NCI-H2107 treated with DMSO at 0.1 percent for 48 hours (cell line): ENCODE results near the gene S100A6.
A peak's percentile ranks its signal among the peaks of the same experiment; 100 is the strongest.

Experiments used
- DNase-seq: peaks from one replicate; lab custom pipeline; 2025; ENCODE audit not compliant: unreplicated experiment; lab: John Stamatoyannopoulos, UW

S100A6 gene

GRCh38 chr1:153545067-153546055 lies 9.6 kb upstream of the S100A6 start, which contains the start of gene S100A4:
S100A4 (minus strand) TSS chr1:153545806; CDS start chr1:153544794, 1,012 bp downstream.
- DNase-seq = peak; percentile 95

DNA sequence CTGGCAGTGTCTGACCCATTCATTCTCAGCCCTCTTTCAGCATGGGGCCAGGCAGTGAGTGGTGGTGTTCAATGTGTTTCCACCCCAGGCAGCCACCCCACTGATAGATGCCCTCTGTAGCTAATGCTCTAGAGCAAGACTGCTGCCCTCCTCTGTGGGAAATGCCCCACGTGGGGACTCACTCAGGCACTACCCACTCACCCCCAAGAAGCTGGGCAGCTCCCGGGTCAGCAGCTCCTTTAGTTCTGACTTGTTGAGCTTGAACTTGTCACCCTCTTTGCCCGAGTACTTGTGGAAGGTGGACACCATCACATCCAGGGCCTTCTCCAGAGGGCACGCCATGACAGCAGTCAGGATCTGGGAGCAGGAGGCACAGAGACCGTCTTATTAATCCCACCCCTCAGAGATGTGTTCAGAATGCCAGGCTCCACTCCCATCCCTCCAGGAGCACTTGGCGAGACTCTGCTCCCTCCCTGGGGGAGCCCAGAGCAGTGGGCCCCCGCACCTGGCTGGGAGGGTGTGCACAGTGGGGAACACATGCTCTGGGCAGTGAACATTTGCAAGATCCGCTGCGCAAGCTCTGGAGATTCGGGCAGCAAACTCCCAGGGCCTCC lies 8.8 kb upstream of the S100A6 start:
- DNase-seq = no peak

DNA sequence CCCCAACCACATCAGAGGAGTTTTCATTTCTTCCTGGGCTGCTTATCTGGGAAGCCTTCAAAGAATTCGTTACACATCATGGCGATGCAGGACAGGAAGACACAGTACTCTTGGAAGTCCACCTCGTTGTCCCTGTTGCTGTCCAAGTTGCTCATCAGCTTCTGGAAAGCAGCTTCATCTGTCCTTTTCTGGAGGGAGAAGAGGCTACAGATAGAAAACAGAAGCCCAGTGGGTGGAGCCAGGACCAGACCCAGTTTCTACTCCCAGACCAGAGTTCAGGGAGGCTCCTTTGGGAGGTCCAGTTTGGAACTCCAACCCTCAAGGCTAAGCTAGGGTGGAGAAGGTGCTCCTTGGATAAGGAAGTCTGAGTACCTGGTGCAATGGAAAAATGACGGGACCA lies 7.9 kb upstream of the S100A6 start:
- no peak for DNase-seq

GRCh38 chr1:153542956-153543711 lies 7.3 kb upstream of the S100A6 start:
- no peak for DNase-seq

DNA sequence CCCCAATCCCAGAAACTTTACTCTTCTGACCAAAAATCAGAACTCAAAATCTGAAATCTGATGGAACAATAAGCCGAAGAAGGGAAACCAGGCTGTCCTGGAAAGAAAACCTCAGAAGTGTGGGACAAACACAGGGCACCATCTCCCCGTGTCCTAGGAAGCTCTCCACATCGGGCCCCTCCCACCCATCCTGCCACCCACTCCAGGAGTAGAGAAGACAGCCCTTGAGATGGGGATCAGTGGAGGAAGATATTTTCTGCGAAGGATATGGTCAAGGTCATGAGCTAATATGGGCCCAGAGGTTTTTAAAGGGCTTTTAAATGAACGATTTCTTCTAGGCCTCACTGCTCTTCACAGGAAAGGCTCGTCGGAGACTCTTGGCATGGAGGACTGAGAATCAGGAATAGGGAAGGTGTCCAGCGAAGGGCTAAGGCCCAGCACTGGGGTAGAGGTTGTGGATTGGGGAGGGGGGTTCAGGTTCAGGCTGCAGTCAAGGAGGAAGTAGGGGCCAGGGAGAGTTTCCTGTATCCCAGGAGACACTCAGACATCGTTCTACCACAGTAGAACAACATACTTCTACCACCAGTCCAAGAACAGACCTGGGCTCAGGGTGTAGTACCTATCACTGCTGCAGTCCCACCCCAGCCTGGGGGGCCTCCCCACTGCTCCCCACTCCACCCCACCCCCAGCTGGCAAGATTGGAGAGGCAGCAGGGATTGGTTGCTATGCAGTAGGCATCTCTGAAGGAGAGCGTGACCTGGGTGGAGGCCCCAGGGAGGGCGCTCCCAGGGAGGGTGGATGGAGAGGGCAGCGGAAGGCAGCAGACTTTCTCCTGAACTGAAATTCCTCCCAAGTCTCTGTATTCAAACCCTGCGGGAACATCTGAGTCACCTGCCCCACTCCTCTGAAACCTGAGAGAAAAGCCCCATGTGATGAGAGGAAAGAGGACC lies 6.1 kb upstream of the S100A6 start:
- DNase-seq = no peak

DNA sequence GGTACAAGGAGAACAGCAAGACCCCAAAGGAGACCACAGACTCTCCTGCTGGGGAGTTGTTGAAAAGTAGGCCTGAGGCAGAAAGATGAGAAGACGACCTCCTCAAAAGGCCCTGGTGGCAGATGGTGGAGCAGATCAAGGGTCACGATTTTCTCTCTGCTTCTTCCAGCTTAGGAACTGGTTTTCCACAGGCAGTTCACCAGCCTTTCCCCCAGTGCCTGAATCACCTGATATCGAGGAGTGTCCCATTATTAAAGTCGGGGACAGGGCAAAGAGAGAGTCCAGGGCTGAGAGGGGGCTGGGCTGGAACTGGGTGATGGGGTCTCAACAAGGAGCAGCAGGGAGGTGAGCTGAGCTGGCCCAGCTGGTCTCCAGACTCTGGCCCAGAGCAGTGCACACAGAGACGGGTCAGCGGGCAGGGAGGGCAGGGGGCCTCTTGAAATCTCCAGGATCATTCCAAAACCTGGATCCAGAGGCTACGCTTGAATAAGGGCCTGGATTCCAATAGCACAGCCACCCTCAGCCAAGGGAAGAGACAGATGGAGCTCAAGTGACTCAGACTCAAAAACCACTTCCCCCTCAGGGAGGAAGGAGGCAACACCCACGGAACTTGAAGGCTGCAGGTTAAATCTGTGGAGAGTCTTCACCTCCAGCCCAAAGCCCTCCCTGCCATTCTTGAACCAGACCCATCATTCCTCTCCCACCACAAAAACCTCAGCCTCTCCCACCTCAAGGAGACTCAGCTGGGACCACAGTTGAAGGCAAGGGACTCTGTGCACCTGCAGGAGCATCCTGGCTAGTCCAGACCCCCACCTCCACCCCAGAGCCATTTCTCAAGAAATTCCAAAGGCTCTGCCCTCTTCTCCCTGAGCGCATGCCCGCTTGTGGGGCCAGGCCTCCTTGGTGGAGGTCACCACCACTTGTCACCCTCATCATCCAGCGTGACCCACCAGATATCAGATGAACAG lies 4.9 kb upstream of the S100A6 start, which contains the start of gene S100A5:
S100A5 (minus strand) TSS at position 541 of the 968 bp plus-strand sequence. CDS start 743 bp downstream, outside the sequence.
- no peak for DNase-seq

- no peak for DNase-seq
Observed at GRCh38 chr1:153539395-153540093, 3.8 kb upstream of the S100A6 start.

GRCh38 chr1:153538315-153538821 lies 2.6 kb upstream of the S100A6 start:
- peak; percentile 84 for DNase-seq

DNA sequence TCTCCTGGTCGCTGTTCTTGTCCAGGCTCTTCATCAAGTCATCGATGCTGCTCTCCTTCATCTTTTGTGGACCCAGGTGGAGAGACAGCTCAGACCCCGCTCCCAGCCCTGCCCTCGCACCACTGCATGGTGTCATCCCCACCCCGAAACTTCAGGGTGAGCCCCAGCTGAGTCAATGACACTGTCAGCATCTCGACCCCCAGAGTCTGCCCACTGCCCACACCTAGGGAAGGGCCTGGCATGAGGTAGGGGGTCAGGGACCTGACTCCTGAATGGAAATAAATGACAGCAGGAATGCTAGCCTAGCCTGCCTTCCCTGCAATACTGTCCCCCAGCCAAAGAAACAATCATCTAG lies 1.6 kb upstream of the S100A6 start:
- no peak for DNase-seq

DNA sequence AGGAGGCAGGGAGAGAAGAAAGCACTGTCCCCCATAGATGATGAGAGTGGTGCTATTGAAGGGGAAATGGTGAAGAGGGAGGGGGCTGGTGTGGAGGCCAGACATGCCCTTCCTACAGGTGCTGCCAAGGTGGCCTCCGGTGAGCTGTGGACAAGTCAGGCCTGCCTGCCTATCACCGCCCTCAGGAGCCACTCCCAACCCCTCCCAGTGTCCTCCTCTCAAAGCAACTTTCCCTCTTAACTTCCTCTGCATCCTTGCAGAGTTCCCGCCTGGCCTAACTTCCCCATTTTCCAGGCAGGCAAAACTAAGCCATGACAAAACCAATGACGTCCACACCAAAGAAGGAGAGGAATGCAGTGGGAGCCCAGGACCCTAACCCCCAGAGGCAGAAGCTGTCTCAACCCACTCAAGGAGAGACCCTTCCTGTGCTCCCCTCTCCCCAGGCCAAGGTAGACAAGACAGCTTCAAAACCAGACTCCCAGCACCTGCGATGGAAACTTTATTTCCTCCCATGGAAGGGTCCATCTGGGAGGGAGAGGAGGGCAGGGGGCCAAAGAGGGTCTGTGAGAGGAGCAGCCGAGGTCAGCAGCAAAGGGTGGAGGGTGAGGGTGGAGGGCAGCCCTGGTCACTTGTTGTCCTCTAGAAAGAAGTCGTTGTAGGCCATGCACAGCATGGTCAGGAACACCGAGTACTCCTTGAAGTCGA lies 1.0 kb upstream of the S100A6 start:
- no peak for DNase-seq

GRCh38 chr1:153536012-153536670 lies 350 bp upstream of the S100A6 start:
- peak; percentile 76 for DNase-seq

- DNase-seq = no peak
Observed at GRCh38 chr1:153534925-153535241, 908 bp downstream of the S100A6 start.

DNA sequence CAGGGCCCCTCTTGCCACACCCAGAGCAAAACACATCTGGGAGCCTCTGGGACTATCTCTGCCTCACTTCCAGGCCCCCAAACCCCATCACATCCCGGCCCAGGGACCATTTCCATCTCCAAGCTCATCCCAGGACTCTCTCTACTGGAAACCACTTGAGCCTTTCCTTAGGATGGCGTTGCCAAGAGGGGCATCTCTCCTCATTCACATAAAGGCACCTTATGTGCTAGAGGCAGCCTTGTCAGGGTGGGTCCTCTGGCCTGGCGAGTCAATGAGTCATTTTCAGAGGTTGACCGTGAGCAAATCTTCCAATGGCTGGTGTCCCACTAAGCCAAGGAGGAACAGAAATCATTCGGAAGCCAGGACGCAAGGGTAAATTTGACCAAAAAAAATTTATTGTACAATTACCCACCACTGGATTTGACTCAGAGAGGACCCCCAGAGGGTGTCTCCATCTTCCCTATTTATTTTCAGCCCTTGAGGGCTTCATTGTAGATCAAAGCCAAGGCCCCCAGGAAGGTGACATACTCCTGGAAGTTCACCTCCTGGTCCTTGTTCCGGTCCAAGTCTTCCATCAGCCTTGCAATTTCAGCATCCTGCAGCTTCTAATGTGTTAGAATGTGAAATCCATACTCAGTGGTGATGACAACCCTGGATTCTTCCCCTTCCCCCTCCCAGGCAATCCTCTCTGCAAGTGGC lies 1.4 kb downstream of the S100A6 start:
- DNase-seq = no peak

DNA sequence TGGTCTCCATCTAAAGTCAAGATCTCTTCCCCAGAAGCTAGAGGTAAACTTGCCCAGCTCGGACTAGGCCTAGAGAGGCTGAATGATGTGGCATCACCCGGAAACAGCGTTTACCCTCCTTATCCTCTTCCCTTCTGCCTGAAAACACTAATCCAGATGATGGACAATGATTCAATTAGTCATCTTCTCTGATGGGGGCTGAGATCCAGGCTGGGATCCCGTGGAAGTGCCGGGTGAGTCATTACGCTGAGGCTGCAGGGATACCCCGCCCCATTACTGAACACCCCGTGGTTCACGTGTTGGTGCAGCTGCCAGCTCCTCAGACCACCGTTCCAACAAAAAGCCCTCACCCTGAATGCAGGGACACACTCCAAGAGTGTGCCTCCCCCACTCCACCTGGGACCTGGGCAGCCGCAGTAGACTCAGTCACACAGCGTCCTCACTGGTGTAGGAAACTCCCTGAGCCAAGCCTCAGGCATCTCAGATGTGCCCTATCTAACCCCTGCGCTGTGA lies 2.0 kb downstream of the S100A6 start:
- peak; percentile 68 for DNase-seq

DNA sequence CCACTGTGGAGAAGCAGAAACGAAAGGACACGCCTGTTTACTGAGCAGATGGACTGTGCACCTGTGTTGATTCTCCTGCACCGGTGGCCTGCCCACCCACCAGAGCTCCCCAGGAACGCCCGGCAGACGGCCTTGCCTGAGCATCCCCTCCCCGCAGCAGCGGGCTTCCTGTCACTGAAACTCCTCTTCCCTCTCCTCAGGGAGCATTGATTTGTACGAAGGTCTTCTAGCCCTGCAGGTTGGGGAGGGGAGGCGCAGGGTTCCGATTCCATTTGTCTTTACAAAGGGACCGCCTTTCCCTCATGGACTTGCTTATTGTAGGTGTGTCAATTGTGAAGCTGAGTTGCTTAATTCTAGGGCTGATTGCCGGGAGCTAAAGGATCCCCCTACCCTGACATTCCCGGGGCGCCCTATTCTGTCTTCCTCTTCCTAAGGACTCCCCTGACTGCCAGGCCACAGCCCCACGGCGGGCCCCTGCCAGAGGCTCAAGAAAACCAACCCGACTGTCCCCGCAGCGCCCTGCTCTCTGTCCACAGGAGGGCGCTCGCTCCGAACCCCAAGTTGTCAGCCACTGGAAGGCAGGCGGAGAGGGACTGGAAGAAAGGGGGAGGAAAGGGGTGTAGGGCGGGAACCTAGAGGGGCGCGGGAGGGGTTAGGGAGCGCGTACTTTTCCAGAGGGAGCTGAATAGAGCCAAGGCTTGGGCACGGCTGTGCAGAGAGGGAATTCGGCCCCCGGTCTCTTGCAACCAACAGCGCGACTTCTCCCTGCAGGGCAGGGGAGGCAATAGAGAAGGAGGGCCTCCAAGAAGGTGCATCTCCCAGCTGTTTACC lies 2.8 kb downstream of the S100A6 start:
- DNase-seq = peak; percentile 90

DNA sequence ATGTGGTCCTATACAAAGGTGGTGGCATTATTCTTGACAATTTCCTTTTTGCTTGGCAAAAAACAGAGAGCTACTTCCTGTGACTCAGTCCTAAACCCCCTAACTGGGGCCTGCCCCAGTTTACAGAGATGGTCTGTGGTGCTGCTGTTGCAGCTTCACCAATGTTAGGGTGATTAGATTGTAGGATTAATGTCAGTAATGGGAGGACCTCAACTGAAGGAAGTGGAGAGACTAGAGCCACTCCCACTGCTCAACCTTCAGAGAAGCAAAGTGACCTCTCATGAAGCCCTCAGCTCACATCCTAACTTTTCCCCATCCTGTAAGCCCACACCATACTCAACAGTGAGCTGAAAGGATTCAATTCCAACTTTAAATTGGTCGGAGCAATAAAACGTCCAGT lies 3.6 kb downstream of the S100A6 start:
- no peak for DNase-seq
